Gastrocnemius medialis (tissue), 4 donors: ENCODE data around the gene TNXB. TPM values are rescaled to one million over a fixed set of nuclear protein-coding genes. Genes with fewer than 3 reads are reported as not detected.
"Not testable (repeated sequence)": the region's sequence is repeated elsewhere in the genome, so short reads cannot be mapped to it uniquely, and the experiment has no call there.

Experiments
- ATAC-seq, 2 donors: fragments of 150-250 bp; one replicate each; pipeline ENCODE4 v1.9.1; 2016
- DNase-seq, 2 donors: peaks; one replicate each; pipeline ENCODE4 v3.0.0-alpha.2; 2019
- H3K27ac ChIP-seq, 4 donors: fragments of 200-600 bp; sonication (generic); 1 replicate in 1 of 4; 2 replicates in 3 of 4; pipeline ENCODE4 v1.5.1; 2016 to 2018; ENCODE audit warnings: mild to moderate bottlenecking in 2 of 4, moderate library complexity in 1 of 4
- H3K27me3 ChIP-seq, 3 donors: fragments of 200-600 bp; sonication (generic) in 2 of 3; 1 replicate in 1 of 3; 2 replicates in 2 of 3; pipeline versions ENCODE4 v1.5.1 to v1.6.0; 2016 to 2019; ENCODE audit warnings: mild to moderate bottlenecking in 1 of 3, moderate library complexity in 1 of 3
- H3K36me3 ChIP-seq, 2 donors: fragments of 200-600 bp; sonication (generic) in 1 of 2; one replicate each; pipeline ENCODE4 v1.5.1; 2017 to 2018
- H3K4me1 ChIP-seq, 2 donors: fragments of 200-600 bp; sonication (generic) in 1 of 2; one replicate each; pipeline ENCODE4 v1.5.1; 2016 to 2017; ENCODE audit warnings: mild to moderate bottlenecking in 2 of 2
- H3K4me3 ChIP-seq, 4 donors: fragments of 200-600 bp; sonication (generic) in 3 of 4; 1 replicate in 1 of 4; 2 replicates in 3 of 4; pipeline ENCODE4 v1.5.1; 2016 to 2019; ENCODE audit warnings: mild to moderate bottlenecking in 2 of 4
- H3K9me3 ChIP-seq, 3 donors: fragments of 200-600 bp; sonication (generic) in 2 of 3; 1 replicate in 1 of 3; 2 replicates in 2 of 3; pipeline ENCODE4 v1.5.1; 2016 to 2019
- in situ Hi-C, 4 donors: fragments of 200-750 bp; cut with MboI; loops; one replicate each; pipeline versions ENCODE4 v1.15.0 to v1.8.0; 2017; ENCODE audit warnings: low sequenced_read_pairs in 4 of 4
- intact Hi-C: fragments of 100-400 bp; cut with DNase I; formaldehyde crosslinking; loops from one replicate; pipeline ENCODE4 v1.15.1; 2023; ENCODE audit warnings: low total_unique reads
- total RNA-seq, 4 donors: library from RNA; depleted of rRNA; stranded (reverse); fragments of >200 nt; gene quantifications; one replicate each; pipeline versions ENCODE4 v1.1.0 to v1.2.3, GENCODE V29; 2016

The TNXB gene
- total RNA-seq, 4 donors from 2014 or later: 12.0 to 37.0 (median 33.5) TPM

DNA sequence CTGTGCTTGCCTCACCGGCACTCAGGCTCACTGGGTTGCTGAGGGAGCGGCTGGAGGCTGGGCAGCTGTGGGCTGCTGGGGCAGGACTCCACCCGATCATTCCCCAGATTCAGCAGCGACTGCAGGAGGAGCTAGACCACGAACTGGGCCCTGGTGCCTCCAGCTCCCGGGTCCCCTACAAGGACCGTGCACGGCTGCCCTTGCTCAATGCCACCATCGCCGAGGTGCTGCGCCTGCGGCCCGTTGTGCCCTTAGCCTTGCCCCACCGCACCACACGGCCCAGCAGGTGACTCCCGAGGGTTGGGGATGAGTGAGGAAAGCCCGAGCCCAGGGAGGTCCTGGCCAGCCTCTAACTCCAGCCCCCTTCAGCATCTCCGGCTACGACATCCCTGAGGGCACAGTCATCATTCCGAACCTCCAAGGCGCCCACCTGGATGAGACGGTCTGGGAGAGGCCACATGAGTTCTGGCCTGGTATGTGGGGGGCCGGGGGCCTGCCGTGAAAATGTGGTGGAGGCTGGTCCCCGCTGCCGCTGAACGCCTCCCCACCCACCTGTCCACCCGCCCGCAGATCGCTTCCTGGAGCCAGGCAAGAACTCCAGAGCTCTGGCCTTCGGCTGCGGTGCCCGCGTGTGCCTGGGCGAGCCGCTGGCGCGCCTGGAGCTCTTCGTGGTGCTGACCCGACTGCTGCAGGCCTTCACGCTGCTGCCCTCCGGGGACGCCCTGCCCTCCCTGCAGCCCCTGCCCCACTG lies 68.7 kb downstream of the TNXB start:
- H3K4me1 ChIP-seq, H3K4me3 ChIP-seq, H3K9me3 ChIP-seq, H3K27ac ChIP-seq, ATAC-seq, in situ Hi-C loops, DNase-seq, H3K36me3 ChIP-seq, H3K27me3 ChIP-seq: not testable (repeated sequence)
- intact Hi-C loops: loop anchor here (10.0 kb wide), 1 partner anchor 74 kb away; no protein-coding TSS in a partner anchor

DNA sequence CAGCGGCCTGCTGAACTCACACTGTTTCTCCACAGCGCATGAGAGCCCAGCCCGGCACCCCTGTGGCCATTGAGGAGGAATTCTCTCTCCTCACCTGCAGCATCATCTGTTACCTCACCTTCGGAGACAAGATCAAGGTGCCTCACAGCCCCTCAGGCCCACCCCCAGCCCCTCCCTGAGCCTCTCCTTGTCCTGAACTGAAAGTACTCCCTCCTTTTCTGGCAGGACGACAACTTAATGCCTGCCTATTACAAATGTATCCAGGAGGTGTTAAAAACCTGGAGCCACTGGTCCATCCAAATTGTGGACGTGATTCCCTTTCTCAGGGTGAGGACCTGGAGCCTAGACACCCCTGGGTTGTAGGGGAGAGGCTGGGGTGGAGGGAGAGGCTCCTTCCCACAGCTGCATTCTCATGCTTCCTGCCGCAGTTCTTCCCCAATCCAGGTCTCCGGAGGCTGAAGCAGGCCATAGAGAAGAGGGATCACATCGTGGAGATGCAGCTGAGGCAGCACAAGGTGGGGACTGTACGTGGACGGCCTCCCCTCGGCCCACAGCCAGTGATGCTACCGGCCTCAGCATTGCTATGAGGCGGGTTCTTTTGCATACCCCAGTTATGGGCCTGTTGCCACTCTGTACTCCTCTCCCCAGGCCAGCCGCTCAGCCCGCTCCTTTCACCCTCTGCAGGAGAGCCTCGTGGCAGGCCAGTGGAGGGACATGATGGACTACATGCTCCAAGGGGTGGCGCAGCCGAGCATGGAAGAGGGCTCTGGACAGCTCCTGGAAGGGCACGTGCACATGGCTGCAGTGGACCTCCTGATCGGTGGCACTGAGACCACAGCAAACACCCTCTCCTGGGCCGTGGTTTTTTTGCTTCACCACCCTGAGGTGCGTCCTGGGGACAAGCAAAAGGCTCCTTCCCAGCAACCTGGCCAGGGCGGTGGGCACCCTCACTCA lies 69.5 kb downstream of the TNXB start:
- H3K36me3 ChIP-seq, H3K27ac ChIP-seq, ATAC-seq, in situ Hi-C loops, H3K9me3 ChIP-seq, H3K27me3 ChIP-seq, H3K4me1 ChIP-seq, H3K4me3 ChIP-seq, DNase-seq: not testable (repeated sequence)
- intact Hi-C loops: loop anchor here (10.0 kb wide), 1 partner anchor 75 kb away; no protein-coding TSS in a partner anchor

DNA sequence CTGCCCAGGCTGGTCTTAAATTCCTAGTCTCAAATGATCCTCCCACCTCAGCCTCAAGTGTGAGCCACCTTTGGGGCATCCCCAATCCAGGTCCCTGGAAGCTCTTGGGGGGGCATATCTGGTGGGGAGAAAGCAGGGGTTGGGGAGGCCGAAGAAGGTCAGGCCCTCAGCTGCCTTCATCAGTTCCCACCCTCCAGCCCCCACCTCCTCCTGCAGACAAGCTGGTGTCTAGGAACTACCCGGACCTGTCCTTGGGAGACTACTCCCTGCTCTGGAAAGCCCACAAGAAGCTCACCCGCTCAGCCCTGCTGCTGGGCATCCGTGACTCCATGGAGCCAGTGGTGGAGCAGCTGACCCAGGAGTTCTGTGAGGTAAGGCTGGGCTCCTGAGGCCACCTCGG lies 70.3 kb downstream of the TNXB start:
- ATAC-seq, intact Hi-C loops, H3K27ac ChIP-seq, H3K9me3 ChIP-seq, H3K36me3 ChIP-seq, H3K27me3 ChIP-seq, in situ Hi-C loops, H3K4me1 ChIP-seq, DNase-seq, H3K4me3 ChIP-seq: not testable (repeated sequence)

DNA sequence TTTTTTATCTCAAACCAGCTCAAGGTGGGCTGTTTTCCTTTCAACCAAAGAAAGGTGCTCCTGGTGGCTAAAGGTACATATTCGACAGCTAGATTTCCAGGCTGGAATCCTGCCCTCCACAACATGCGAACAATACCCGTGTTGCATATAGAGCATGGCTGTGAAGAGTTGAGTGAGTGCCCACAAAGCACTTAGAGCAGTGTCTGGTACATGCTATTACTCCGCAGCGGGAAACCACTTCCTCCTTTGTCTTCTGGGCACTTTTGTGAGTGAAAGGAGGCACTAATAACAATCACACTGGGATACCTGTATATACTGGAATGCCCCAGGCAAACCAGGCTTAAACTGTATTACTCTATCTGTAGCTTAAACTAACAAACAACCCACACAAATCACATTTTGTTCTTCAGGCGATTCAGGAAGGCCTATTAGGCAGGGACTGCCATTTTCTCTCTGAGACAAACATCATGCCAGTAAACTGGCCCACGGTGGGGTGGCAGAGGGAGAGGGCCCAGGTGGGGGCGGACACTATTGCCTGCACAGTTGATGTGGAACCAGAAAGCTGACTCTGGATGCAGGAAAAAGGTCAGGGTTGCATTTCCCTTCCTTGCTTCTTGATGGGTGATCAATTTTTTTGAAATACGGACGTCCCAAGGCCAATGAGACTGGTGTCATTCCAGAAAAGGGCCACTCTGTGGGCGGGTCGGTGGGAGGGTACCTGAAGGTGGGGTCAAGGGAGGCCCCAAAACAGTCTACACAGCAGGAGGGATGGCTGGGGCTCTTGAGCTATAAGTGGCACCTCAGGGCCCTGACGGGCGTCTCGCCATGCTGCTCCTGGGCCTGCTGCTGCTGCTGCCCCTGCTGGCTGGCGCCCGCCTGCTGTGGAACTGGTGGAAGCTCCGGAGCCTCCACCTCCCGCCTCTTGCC lies 71.3 kb downstream of the TNXB start, which contains the start of gene CYP21A2:
CYP21A2 (plus strand) TSS at position 818 of the 927 bp plus-strand sequence; CDS start at position 826, 8 bp downstream.
- H3K27me3 ChIP-seq, intact Hi-C loops, H3K4me1 ChIP-seq, in situ Hi-C loops, H3K36me3 ChIP-seq, ATAC-seq, DNase-seq, H3K27ac ChIP-seq, H3K4me3 ChIP-seq, H3K9me3 ChIP-seq: not testable (repeated sequence)

DNA sequence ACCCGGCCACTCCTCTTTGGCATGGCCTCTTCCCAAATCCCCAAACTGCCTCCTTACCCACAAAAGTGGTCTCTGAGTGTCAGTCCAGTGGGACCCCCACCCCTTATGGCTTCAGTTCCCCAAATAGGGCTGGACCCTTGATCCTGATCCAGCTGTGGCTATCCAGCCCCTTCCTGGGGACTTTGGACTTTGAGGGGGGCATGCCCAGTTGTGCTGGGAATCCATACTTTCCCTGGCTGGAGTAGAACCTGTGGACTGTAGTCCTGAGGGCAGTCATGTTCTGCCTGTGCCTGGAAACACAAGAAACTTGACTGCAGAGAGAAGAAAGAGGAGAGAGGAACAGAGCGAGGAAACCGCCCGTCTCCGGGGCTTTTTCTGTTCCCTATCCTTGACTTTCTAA lies 72.0 kb downstream of the TNXB start:
- intact Hi-C loops, H3K27me3 ChIP-seq, H3K4me3 ChIP-seq, DNase-seq, H3K9me3 ChIP-seq, H3K4me1 ChIP-seq, H3K27ac ChIP-seq, in situ Hi-C loops, ATAC-seq, H3K36me3 ChIP-seq: not testable (repeated sequence)

- H3K27ac ChIP-seq, in situ Hi-C loops, ATAC-seq, intact Hi-C loops, H3K9me3 ChIP-seq, H3K4me1 ChIP-seq, H3K36me3 ChIP-seq, H3K27me3 ChIP-seq, DNase-seq, H3K4me3 ChIP-seq: not testable (repeated sequence)
Measured at GRCh38 chr6:32035283-32036013, 73.7 kb downstream of the TNXB start.

DNA sequence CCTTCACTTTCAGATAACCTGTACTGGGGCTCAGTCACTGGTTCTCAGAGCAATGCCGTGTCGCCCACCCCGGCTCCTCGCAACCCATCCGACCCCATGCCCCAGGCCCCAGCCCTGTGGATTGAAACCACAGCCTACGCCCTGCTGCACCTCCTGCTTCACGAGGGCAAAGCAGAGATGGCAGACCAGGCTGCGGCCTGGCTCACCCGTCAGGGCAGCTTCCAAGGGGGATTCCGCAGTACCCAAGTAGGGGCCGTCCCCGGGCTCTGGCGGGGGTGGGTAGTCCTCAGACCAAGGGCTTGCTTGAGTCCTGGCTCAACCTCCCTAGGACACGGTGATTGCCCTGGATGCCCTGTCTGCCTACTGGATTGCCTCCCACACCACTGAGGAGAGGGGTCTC lies 79.6 kb downstream of the TNXB start:
- H3K27me3 ChIP-seq, H3K4me1 ChIP-seq, ATAC-seq, intact Hi-C loops, H3K27ac ChIP-seq, DNase-seq, H3K4me3 ChIP-seq, H3K36me3 ChIP-seq, H3K9me3 ChIP-seq, in situ Hi-C loops: not testable (repeated sequence)

- in situ Hi-C loops, H3K36me3 ChIP-seq, H3K9me3 ChIP-seq, H3K4me1 ChIP-seq, H3K27me3 ChIP-seq, H3K27ac ChIP-seq, intact Hi-C loops, ATAC-seq, DNase-seq, H3K4me3 ChIP-seq: not testable (repeated sequence)
Measured at GRCh38 chr6:32028631-32029030, 80.5 kb downstream of the TNXB start.

DNA sequence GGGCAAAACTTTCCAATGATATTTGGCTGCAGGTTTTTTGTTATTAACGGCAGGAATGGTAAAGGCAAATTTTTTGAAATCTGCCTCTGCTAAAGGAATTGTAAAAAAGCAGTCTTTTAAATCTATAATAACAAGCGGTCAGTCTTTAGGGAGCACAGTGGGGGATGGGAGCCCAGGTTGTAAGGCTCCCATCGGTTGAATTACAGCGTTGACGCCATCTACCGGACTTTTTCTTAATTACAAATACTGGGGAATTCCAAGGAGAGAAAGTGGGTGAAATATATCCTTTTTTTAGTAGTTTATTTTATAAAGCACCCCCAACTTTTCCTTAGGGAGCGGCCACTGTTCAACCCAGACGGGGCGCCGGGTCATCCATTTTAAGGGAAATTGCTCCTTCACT lies 87.0 kb downstream of the TNXB start:
- DNase-seq, H3K4me3 ChIP-seq, H3K27me3 ChIP-seq, H3K27ac ChIP-seq, H3K4me1 ChIP-seq, ATAC-seq, H3K36me3 ChIP-seq, in situ Hi-C loops, H3K9me3 ChIP-seq, intact Hi-C loops: not testable (repeated sequence)

GRCh38 chr6:32014547-32014946 lies 94.6 kb downstream of the TNXB start, which contains the start of gene C4B:
C4B (plus strand) TSS chr6:32014795; CDS start chr6:32014846, 51 bp downstream.
- not testable (repeated sequence) for ATAC-seq

More at GRCh38 chr6:32014547-32014946, 94.6 kb downstream of the TNXB start, which contains the start of gene C4B:
- H3K4me1 ChIP-seq, H3K27me3 ChIP-seq, H3K9me3 ChIP-seq, H3K4me3 ChIP-seq, DNase-seq, H3K36me3 ChIP-seq, H3K27ac ChIP-seq, intact Hi-C loops, in situ Hi-C loops: not testable (repeated sequence)
